NCI-H82 (cell line): Measurements from ENCODE around the gene PWWP2B.
"Not testable (repeated sequence)": the region's sequence is repeated elsewhere in the genome, so short reads cannot be mapped to it uniquely, and the experiment has no call there.

Source experiments
- DNase-seq: peaks from one replicate; lab custom pipeline; 2025; lab: John Stamatoyannopoulos, UW

PWWP2B gene

DNA sequence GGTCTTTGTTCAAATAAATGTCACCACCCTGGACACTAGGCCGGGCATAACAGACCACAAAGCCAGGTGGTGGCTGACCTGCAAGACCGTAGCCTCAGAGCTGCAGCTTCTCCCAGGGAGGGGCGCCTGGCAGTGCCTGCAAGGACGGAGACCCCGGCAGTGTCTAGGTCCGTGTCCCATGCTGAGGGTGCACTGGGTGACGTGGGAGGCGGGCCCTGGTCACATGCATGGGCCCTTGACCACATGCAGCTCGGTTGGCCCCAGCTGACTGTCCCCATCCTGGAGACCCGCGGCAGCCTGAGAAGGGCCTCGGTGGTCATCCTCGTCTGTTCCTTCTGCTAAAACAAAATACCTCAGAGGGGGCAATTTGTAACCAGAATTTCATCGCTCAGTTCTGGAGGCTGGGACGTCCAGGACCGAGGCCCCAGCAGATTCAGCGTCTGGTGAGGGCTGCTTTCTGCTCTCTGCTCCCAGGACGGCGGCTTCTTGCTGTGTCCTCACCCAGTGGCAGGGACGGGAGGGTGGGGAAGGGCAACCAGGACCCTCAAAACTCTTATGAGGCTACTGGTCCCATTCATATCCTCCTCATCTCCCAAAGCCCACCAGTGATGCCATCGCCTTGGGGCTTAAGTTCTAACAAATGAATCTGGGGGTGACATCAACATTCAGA, 36.8 kb downstream of the PWWP2B start:
- DNase-seq: no peak

DNA sequence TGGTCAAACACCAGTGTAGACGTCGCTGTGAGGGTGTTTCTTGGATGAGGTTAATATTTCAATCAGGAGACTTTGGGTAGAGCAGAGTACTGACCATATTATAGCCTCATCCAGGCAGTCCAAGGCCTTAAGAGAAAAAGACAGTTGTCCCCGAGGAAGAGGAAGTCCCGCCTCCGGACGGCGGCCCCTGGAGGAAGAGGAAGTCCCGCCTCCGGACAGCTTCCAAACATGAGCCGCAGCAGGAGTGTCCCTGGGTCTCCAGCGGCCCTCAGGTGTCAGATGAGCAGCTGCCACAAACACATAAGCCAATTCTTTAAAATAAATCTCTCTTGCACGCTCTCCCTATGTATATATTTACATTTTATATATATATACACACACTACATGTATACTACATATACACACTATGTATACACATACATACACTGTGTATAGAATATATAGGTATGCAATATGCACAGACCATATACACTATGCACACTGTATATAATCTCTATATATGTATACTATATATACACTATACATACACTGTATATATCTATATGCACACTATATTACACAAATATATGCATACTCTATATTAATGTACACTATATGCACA, 37.5 kb downstream of the PWWP2B start:
- DNase-seq: peak; percentile 40

DNA sequence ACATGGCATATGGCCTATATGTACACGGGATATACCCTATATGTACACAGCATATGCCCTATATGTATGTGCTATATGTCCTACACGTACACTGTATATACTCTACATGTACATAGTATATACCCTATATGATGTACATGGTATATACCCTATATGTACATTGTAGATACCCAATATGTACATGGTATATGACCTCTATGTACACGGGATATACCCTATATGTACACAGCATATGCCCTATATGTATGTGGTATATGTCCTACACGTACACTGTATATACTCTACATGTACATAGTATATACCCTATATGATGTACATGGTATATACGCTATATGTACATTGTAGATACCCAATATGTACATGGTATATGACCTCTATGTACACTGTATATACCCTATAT, 38.3 kb downstream of the PWWP2B start:
- DNase-seq: not testable (repeated sequence)

DNA sequence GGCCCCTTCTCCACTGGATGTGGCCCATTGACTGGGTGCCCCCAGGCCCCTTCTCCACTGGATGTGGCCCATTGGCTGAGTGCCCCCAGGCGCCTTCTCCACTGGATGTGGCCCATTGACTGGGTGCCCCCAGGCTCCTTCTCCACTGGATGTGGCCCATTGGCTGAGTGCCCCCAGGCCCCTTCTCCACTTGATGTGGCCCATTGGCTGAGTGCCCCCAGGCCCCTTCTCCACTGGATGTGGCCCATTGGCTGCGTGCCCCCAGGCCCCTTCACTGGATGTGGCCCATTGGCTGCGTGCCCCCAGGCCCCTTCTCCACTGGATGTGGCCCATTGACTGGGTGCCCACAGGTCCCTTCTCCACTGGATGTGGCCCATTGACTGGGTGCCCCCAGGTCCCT, 39.1 kb downstream of the PWWP2B start:
- not testable (repeated sequence) for DNase-seq

DNA sequence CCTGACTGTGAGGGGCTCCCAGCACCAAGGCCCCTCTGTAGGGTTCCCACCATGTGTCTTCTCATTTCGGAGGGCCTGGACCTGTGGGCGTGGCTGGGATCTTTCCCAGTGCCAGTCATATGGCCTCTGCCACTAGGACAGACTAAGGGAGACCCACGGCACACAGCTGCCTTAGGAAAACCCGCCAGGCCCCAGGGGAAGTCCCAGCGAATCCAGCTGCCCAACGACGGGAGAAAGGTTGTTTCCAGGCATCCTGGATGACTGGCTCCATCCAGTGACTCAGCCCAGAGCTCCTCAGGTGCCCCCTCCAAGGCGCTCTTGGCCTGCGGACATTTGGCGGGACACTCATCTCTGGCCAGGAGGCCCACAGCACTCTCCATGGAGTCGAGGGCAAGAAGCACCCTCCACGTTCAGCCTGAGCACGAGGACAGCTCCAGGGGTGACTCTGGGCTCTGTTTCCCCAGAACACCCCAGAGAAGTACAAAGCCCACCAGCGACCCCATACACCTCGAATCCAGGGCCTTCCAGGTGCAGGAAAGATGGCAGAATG, 39.9 kb downstream of the PWWP2B start:
- no peak for DNase-seq

DNA sequence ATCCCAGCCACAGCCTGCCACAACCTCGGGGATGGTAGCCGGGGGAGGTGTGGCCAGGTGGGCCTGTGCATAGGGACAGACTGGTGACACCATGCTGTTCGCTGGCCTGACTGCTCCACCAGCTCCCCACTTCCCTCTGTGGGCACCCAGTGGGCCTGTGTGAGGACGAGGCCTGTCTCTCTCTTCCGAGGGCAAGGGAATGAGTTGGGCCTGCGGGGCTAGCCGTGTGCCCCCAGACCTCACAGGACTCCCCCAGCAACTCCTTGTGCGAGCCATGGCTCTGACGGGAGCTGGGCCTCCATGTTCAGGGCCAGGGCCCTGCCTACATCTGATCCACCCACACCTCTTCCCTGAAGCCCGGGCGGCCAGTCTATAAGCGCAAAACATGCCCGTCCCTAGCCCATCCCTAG, 40.5 kb downstream of the PWWP2B start:
- no peak for DNase-seq

DNA sequence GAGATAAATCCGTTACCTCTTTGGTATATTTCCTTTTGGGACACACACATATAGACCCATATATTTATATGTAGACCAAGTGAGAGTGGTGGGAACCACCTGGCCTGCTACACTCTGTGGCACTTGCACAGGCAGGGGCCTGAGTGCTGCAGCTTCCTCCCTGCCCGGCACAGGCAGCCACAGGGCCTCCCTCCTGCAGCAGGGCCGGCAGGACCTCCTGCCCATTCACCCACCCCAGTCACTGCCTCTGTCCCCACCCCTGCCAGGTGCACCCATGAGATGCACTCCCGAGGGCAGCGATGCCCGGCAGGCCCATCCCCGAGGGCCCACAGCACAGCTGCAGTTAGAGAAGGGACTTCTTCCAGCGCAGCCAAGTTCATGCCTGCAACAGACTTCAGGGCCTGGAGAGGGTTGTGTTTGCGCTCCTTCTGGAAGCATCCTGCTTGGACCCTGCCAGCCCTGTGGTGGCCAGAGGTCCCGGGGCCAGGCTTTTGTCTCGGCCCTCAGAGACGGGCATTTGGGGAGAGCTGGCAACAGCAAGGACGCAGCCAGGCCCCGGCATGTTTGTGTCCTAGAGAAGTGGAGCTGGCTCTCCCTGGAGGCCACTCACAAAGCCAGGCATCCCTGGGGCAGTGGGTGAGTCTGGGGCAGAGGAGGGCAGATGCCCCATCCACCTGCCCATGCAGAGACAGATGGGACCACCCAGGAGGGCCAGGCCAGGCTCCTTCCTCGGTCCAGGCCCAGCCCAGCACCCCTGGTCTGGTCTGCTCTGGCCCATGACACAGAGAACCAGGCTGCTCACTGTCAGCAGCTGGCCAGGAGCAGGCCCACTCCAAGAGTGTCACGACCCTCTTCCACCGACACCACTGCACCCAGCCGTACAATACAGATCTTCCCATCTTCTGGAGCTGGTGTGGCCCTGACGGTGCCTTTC, 41.4 kb downstream of the PWWP2B start:
- no peak for DNase-seq

DNA sequence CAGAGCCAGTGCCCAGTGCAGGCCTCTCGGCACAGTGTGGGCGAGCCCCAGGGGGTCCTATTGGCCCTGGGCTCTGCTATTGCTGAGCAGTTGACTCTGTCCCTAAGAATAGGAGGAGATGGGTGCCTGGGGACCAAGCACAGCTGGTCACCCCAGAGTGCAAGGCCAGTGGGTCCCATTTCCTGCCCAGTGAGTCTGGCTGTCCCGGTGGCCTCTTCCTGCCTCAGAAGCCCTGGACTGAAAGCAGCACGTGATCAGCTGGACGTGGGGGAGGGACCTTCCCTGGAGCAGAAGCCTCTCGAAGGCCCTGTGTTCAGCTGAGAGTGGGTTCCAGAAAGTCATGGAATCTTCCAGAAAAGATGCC, 42.0 kb downstream of the PWWP2B start:
- no peak for DNase-seq

DNA sequence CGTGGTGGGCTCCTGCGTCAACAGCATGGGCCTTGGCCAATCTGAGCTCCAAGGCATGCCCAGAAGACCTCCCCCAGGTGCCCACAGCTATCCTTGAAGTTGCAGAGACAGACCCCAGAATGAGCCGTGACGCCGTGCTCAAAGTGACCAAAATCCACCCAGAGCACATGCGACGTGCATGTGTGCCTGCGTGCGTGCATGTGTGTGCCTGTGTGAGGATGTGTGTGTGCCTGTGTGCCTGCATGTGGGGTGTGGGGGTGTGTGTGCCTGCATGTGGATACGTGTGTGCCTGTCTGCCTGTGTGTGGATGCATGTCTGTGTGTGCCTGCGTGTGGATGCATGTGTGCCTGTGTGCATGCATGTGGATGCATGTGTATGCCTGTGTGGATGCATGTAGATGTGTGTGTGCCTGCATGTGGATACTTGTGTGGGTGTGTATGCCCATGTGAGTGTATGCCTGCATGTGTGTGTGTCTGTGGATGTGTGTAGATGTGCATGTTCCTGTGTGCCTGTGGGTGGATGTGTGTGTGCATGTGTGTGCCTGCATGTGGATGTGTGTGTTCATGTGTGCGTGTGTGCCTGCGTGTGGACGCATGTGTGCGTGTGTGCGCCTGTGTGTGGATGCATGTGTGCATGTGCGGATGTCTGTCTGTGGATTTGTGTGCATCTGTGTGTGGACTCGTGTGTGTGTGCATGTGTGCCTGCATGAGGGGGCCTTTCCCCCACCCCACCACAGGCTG, 42.6 kb downstream of the PWWP2B start:
- DNase-seq: no peak

DNA sequence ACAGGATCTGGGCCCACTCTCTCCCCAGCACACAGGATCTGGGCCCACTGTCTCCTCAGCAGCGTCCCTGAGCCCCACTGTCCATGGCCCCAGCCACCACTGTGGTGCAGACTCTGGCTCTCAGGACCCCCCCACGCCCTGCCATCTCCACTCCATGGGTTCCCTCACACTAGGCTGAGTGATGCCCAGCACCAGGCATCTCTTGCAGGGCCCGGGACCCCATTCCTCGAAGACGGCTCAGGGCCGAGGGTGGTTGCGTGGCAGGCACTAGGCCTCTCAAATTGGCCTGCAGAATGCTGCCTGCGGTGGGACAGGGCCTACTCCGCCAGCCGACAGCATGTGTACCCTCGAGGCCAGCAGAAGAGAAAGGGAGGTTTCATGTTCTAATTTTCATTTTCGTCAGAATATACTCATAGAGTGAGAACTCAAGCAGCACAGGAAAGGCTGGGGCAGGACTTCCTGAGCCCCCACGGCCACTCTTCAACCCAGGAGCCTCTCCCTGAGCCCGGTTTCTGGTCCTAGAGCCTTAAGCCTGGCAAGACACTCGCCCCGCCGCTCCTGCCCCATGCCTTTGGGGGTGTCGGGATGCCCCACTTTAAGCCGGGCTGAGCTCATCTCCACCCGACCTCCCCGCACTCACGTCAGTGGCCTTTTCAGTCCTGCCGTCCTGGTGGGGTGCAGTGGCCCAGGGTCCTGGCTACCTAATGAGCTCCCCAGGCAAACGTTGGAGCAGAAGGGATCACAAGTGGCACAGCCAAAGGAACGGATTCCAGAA, 44.0 kb downstream of the PWWP2B start:
- no peak for DNase-seq

DNA sequence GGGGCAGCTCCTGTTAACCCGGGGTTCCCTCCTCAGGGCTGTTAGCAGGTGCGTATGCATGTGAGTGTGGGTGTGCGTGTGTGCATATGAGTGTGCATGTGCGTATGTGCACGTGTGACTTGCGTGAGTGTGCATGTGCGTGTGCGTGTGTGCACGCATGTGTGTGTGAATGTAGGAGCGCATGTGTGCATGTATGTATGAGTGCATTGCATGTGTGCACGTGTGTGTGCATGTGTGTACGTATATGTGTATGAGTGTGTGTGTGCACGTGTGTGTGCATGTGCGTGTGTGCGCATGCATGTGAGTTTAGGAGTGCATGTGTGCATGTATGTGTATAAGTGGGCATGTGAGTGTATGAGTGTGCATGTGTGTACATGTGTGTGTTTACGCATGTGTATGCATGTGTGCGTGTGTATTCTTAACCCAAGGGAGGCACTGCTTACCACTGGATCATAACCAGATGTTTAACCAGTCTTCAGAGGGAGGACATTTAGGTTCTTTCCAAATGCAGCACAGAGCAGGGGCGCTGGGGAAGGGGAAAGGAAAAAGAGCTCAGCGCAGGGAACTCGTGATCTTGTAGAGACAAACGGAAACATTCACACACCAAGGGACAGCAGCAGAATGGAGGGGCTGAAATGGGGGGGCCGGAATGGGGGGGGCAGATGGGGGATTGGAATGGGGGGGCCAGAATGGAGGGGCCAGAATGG, 45.0 kb downstream of the PWWP2B start:
- no peak for DNase-seq

DNA sequence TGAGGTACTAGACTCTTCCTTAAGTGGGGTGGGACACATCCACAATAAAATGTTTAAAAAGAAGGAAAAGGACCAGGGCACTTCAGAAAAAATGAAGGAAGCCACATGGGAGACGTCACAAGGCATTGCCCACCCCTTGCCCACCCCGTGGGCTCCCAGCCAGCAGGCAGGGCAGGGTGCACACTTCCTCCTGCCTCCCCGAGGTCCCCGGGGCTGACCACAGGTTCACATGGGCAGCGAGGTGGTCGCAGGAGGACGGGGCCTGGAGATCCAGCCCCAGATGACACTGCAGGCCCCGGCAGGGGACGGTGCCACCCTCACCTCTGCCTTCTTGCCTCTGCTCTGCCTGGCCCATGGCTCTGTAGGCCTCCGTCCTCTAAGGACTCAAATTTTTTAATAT, 45.6 kb downstream of the PWWP2B start:
- no peak for DNase-seq

DNA sequence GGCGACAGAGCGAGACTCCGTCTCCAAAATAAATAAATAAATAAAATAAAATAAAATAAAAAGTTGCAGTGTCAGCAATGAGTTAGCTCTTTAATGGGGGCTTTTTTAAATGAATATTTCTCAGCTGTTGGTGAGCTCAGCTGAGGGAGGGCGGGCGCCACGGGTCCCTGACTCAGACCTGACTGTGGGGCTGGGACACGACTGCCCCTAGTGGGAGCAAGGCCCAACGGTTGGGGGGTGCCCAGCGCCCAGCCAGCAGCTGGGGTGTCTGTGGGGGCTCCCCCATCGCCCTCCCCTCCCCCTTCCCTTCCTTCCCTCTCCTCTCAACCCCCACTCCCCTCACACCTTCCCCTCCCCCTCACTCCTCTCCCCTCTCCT, 46.6 kb downstream of the PWWP2B start:
- peak; percentile 45 for DNase-seq

DNA sequence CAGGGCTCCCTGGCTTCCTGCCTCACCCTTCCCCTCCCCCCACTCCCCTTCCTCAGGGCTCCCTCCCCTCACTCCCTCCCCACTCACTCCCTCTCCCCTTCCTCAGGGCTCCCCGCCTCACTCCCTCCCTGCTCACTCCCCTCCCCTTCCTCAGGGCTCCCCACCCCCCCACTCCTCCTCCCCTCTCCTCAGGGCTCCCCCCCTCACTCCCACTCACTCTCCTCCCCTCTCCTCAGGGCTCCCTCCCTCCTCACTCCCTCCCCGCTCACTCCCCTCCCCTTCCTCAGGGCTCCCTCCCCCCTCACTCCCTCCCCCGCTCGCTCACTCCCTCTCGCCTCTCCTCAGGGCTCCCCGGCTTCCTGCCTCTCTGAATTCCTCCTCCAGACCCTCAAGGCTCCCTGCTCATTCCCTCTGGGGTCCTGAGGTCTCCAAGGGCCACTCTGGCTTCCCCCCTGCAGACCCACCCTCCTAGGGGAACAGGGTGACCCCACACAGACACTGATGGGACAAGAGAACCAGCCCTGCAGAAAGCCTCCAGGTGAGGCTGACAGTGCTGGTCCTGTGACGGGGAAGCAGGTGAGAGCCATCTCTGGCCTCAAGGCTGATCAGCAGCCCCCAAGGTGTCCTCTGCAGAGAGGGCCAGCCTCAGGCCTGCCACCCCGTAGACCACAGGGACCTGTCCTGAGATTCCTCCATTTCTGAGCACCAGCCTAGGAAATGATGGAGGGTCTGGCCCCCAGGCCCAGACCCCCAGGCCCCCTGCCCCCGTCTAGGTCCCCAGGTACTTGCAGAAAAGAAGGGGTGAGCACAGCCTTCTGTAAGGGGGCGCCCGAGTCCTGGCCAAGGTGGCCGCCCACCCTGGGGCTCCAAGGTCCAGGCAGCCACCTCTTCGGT, 47.2 kb downstream of the PWWP2B start:
- peak; percentile 45 for DNase-seq

DNA sequence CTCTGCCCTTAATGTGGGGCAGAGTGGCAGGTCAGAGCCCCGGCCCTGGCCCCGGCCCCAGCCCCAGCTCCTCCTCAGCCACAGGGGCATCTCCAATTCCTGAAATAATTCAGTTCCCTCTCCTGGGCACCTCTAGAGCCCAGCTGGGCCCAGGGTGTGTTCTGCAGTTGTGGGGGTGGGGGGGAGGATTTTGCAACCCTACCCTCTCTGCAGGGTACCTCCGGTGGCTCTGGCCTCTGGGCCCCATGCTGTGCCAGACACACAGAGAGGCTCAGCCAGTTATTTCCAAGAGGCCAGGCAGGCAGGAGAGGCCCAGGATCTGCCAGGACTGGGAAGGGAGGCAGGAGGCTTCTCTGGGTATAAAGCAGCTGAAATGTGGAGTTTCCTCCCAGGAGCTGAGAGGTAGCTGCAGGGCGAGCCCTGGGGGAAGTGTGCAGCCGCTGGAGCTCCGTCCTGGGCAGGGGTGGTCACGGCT, 47.9 kb downstream of the PWWP2B start:
- DNase-seq: no peak

DNA sequence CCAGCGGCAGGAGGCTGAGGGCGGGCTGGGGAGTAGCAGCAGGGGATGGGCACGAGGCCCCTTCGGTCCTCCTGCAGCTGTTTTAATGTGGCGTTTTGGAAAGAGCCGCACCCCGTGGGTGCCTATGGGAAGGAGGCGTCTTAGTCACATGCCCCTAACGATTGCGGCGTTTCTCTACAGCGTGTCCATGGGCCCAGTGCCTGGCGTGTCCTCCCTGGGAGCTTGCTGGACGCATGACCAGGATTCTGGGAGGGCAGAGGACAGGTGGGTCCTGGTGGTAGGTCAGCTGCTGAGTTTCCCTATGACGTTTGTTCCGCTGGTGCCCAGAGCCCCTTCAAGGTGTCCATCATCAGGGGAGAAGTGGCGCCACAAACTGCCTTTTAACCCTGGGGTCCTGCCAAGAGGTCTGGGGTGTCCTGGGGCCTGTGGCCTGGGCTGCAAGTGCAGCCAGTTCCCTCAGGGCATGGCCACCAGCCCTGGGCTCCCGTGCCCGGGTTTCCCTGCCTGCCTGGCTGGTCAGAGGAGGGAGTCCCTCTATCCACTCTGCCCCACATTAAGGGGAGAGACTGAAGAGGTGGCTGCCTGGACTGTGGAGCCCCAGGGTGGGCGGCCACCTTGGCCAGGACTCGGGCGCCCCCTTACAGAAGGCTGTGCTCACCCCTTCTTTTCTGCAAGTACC, 48.7 kb downstream of the PWWP2B start:
- no peak for DNase-seq

DNA sequence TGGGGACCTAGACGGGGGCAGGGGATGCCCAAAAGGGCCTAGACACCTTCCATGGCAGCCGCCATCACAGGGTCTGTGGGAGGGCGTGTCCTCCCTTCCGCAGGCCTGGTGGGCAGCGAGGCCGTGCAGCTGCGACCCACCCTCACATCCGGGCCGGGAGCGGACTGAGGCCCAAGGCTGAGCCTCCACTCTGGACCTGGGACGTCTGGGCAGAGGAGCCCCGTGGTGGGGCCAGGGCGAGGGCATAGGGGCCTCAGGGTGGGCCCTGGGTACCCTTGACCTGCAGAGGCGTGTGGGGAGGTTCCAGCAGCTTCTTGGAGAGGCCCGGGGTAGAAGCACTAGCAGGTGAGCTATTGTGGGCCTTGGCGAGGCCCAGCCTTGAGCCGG, 49.2 kb downstream of the PWWP2B start:
- no peak for DNase-seq

DNA sequence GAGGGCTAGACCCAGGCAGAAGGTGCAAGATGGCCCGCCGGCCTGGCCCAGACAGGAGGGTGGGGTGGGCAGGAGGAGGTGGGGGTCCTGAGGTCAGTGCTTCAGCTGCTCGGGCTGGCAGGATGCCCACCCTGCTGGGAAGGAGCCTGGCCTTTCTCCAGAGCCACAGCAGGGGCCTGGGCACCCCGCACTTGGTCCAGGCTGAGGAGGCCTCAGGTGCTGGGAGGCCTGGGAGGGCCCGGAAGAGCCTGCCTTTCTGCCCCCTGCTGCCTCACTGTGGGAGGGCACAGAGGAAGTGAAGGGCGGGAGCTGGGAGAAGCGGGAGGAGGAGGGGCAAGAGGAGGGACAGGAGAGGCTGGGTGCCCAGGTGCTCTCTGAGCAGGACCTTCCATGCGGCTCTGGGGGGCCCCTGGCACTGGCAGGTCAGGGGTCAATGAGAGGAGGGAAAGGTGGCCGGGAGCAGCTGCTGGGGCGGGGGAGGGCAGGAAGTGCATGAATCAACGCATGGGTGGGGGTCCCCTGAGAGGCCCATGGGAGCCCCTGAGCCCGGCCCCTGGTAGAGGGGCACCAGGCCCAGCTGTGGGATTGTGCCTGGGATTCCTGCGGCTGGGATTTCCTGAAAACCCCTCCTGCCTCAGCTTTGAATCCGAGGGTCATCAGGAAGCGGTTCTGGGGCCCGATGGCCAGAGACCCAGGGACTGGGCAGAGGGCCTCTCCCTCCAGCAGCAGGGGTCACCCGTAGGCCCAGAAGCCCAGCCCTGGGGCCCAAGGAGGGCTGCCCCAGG, 49.9 kb downstream of the PWWP2B start:
- DNase-seq: peak; percentile 82
